HG03025 (cell line): ENCODE results near the gene CALN1.
"Not testable (repeated sequence)": the region's sequence is repeated elsewhere in the genome, so short reads cannot be mapped to it uniquely, and the experiment has no call there.

Source experiments
- ATAC-seq: cut with Tn5 transposase; IDR thresholded peaks from one replicate; pipeline ENCODE4 v1.9.1; 2021; ENCODE audit warnings: mild to moderate bottlenecking, moderate library complexity; ENCODE audit not compliant: unreplicated experiment, low FRiP score

CALN1 gene

DNA sequence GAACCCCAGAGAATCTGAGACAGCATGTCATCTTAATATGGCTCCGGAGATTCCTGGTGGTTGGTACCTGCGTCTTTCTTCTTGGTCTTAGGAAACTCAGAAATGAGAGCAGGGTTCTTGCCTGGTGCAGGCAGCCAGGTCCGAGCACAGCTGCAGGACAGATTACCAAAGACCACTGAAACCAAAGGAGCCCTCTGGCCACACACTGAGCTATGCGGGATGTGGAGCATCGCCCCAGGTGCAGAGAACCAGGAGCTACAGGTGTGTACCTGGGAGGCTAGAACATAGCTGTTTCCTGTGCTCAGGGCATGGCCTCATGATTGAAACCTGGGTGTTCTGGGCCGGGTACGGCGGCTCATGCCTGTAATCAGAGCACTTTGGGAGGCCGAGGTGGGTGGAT is 635.4 kb downstream of the CALN1 start:
- no peak for ATAC-seq

DNA sequence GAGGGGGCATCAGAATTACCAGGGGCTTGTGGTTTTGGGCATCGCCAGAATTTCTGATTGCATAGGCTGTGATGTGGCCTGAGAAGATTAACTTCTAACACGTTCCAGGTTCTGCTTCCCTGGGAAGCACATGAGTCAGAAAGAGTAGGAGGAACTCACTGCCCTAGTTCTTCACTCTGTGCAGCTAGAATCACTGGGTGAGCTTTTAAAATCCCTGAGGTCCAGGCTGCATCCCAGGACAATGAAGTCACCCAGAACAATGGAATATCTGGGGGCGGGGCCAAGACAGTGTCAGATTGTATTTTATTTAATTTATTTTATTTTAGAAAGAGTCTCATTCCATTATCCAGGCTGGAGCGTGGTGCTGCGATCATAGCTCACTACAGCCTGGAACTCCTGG is 636.5 kb downstream of the CALN1 start:
- ATAC-seq, result no peak

DNA sequence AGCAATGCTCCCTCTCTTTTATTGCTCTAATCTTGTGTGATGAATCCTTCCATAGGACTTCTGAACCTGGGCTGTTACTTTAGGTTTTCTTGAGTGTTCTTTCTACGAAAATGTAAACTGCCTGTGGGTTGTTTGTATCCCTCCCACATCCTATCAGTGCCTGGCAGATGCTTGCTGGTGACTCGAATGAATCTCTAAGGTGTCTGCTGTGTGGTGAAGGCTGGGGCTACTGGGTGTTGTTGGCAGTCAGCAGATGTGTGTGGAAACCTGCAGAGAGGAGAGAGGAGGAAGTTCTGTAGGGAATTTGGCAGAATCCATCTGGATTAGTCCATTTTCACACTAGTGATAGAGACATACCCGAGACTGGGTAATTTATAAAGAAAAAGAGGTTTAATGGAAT is 639.4 kb downstream of the CALN1 start:
- no peak for ATAC-seq

DNA sequence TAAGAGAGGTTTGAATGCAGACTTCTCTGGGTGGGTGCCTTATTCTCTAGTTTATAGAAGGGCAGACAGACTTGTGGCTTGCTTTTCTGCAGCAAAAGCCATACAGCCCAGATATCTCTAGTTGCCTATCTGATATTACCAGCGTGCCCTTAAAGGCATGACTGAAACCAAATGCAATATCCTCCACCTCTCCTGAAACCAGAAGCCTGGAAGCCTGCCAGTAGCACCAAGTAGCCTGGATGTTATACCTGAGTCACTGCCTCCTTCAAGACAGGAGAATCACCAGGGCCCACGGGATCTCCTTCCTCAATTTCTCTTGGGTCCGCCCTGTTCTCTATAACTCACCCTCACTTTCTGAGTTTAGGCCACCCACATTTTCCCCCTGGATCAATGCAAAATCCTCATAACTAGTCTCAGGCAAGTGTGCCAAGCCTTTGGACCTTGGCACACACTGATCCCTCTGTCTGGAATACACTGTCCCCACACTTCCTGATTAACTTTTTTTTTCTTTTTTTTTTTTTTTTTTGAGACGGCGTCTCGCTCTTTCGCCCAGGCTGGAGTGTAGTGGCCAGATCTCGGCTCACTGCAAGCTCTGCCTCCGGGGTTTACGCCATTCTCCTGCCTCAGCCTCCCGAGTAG is 641.8 kb downstream of the CALN1 start:
- no peak for ATAC-seq

DNA sequence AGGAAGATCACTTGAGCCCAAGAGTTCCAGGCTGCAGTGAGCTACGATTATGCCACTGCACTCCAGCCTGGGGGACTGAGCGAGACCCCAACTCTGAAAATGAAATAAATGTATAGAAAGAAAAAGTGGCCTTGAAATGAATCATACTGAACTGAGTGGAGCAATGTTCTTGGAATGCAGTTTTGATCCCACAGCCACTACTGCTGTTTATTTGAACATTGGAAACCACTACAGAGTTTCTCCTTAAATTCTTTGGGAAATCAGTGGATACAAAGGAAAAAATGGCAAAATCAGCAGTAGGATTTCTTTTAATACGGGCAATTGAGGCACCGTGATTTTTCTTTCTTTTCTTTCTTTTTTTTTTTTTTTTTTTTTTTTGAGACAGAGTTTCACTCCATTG is 642.8 kb downstream of the CALN1 start:
- ATAC-seq, result no peak

DNA sequence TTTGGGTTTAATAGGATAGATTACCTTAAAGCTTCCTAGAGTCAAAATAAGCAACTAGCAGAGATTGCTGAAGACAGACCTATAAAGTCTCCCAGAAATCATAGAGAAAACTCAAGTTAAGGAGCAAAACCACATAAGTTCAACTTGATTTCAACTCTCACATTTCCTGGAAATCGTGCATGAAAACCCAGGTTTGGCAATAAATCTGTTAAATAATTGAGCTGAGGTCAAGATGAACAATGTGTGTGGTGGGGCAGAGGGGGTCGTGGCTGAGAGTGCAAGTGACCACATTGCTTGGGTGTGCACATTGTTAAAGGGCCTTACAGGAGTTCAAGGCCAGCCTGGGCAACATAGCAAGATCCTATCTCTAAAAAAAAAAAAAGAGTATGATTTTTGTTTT is 643.7 kb downstream of the CALN1 start:
- ATAC-seq, result no peak

DNA sequence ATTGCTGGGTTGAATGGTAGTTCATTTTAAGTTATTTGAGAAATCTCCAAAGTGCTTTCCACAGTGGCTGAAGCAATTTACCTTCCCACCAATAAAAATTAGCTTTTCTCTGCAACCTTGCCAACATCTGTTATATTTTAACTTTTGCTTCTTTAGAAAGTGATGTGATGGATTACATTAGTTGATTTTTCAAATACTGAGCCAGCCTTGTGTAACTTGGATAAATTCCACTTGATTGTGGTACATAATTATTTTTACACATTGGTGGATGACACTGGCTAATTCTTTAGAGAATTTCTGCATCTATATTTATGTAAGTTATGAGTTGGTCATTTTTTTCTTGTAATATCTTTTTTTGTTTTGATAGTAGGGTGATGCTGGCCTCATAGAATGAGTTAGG is 646.1 kb downstream of the CALN1 start:
- no peak for ATAC-seq

DNA sequence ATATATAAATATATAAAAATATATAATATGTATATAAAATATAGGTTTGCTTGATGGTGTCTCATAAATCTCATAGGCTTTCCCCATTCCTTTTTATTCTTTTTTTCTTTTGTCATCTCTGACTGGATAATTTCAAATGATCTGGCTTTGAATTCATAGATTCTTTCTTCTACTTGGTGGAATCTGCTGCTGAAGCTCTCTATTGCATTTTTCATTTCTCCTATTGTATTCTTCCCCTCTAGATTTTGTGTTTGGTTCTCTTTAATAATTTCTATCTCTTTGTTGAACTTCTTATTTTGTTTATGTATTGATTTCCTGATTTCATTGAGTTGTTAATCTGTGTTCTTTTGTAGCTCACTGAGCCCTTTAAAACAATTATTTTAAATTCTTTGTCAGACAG is 650.8 kb downstream of the CALN1 start:
- ATAC-seq, result no peak

DNA sequence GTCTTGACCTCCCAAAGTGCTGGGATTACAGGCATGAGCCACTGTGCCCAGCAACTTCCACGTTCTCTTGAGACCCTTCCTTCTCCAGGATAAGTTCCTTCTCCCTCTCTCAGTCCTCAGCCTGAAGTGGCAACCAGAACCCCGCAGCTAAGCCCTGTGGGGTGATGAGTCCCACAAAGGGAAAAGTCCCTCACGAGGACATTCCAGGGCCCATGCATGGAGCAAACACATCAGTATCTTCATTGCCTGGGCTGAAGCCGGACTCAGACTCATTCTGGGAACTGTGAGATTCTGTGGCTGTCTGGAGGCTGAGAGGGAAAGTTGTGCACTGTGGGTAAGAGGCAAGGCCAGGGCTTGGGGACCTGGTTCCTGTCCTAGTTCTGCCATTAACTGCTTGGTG is 657.3 kb downstream of the CALN1 start:
- no peak for ATAC-seq

DNA sequence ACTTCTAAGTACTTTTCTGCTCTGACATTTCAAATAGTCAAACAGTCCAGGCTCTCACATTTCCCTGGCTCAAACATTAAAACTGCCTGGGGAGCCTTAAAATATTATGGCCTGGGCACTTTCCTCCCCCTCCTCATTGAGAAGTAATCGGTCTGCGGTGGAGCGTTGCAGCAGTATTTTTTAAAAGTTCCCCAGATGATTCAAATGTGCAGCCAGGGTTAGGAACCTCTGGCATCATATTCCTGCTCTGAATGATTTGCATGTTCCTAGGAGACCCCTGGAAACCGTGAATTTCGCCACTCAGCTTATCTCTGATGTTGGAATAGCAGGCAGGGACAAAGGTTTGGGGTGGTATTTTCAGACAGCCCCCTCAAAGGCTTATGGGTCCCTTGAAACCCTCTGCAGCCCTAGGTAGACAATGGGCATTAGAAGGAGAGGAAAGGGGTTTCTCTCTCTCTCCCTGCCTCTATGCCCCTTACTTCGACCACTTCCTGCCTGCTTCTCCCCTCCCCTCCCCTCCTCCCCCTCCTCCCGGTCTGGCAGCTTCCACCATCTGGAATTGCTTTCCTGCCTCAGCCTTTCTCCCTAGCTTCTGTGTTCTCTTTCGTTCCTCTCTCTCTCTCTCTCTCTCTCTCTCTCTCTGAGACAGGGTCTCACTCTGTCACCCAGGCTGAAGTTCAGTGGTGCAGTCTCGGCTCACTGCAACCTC is 658.0 kb downstream of the CALN1 start:
- no peak for ATAC-seq

DNA sequence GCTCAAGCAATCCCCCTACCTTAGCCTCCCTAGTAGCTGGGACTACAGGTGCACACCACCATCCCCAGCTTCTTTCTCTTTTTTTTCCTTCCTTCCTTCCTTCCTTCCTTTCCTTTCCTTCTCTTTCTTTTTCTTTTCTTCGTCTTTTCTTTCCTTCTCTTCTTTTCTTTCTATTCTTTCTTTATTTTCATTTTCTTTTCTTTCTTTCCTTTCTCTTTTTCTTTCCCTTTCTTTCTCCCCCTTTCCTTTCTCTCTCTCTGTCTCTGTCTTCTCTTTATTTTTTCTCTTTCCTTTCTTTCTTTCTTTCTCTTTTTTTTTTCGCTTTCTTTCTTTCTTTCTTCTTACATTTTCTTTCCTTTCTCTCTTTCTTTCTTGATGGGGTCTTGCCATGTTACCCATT is 658.9 kb downstream of the CALN1 start:
- ATAC-seq, result no peak

DNA sequence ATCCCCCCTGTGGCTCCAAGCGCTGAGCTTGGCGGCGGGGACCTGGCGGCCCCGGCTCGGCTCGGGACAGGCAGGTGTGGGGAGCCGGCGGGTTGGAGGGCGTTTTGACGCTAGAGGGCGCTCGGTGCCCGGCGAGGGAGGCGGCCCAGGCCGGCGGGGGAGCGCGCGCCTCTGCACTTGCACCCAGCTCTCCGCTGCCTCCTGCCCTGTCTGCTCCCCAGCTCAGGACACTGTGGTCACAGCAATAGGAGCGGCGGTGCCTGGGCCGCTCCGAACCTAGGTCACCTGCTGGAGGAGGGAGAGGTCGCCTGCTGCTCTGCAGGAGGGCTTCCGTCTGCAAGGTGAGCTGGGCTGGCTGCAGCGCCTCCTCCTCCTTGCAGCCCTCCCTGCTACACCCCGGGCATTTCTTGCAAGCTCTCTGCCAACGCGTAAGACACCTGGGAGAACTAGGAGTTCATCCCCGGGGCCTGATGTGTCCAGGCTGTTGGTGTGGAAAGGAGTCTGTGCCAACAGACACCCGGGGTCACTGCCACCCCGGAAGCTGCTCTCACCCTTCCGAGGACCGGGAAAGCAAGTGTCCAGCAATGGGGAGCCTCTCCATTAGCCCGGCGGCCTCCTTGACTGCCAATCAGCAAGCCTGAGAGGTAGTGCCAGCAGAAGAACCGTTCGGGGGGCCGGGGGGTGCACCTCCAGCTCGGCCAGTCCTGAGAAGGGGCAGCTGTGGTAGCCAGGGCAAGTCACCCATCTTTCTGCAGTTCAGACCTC is 659.8 kb downstream of the CALN1 start:
- no peak for ATAC-seq

DNA sequence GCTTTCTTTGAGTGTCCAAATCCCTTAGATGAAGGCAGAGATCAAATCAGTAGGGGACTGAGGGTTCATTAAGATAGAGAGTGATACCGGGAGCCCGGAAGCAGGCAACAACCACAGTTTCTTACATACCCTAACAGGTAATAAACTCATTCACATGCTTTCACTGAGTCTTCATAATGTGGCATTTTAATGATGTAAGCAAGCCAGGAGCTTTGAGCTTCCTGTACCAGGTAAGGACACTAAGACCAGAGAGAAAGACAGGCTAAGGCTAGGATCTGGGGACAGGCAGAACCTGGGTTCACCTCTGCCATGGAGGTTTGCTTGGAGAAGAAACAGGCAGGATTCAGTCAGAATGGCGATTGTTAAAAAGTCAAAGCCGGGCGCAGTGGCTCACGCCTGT is 661.8 kb downstream of the CALN1 start:
- no peak for ATAC-seq

DNA sequence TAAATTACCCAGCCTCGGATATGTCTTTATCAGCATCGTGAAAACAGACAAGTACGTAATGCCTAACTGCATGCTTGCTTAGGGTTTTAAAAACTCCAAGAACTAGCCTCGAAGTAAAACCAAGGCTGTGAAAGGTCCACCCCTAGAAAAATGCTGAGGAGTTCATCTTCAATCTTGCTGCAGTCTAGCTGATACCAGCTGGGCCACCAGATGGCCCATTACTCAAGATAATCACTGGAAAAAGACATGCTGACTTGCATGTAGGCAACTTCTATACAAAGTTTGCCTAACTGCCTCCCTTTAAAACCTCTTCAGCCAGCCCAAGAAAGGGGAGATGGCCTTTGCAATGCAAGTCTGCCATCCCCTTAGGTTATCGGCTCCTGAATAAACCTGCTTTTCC is 666.1 kb downstream of the CALN1 start:
- no peak for ATAC-seq

DNA sequence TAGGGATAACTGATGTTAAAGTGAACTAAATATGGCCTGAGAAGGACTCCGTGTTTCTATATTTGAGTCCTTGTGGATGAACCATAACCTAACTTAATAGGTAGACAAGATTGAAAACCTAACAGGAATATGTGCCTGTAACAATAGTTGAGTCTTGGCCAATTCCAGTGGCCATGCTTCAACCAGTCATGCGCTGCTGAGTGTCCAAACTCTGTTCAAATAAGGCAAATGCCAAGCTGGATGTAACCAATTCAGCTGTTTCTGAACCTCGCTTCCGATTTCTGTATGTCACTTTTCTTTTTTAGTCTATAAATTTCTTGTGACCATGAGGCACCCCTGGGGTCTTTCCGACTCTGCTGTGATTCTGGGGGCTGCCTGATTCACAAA is 672.0 kb downstream of the CALN1 start:
- ATAC-seq, result no peak

DNA sequence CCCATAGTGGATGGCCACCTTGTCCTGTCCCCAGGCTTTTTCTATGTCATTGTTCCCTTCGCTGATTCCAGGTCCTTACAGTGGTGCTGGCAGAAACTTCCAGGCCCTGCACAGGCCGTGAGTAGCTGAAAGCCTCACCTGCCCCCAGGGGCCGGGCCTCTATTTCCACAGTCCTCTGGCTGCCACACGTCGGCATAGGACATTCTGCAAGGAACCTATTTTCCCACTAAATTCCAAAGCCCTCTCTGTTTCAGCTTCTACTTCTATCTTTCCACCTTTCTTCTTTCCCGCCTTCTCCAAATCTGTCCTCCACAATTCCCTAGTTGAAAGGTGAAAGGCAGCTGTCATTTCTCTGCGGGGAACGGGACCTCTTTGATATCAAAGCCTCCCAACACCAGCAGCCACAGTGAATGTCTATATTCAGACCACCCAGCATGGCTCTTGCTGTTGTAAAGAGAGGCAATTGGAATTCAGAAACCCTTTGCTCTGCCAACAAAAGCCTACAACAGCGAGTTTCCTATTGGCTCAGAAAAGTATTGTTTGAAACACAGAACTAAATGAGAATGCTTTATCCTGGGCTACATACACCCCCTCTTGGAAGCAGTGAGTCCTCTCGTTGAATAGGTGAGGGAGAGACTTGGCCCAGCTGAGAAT is 672.5 kb downstream of the CALN1 start:
- no peak for ATAC-seq

DNA sequence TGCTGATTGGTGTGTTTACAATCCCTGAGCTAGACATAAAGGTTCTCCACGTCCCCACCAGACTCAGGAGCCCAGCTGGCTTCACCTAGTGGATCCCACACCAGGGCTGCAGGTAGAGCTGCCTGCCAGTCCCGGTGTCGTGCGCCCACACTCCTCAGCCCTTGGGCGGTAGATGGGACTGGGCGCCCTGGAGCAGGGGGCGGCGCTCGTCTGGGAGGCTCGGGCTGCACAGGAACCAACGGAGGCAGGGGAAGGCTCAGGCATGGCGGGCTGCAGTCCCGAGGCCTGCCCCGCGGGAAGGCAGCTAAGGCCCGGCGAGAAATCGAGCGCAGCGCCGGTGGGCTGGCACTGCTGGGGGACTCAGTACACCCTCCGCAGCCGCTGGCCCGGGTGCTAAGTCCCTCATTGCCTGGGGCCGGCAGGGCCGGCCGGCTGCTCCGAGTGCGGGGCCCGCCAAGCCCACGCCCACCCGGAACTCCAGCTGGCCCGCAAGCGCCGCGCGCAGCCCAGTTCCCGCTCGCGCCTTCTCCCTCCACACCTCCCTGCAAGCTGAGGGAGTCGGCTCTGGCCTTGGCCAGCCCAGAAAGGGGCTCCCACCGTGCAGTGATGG is 674.1 kb downstream of the CALN1 start:
- not testable (repeated sequence) for ATAC-seq

DNA sequence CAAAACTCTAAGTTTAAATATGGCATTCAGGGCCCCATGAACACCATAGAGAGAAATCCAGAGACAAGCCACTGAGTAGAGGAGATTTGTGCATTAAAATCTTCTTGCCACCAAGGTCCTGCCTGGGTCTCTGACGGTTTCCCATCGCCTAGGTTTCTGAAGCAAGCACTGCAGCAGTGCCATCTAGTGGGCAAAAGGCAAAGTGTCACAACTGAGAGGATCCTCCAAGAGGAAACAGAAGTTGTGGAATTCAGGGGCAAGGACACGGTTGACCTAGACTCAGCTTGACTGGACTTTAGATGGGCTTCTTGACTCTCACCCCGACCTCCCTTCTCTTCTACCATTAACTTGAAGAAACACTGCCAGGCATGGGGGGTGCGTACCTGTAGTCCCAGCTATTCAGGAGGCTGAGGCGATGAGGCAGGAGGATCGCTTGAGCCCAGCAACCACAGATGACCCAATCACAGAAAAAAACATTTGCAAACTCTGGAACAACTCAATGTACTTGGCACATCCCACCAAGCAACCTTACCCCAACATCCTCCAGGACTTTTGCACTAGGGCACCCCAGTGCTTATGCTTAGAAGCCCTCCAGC is 676.1 kb downstream of the CALN1 start:
- no peak for ATAC-seq

DNA sequence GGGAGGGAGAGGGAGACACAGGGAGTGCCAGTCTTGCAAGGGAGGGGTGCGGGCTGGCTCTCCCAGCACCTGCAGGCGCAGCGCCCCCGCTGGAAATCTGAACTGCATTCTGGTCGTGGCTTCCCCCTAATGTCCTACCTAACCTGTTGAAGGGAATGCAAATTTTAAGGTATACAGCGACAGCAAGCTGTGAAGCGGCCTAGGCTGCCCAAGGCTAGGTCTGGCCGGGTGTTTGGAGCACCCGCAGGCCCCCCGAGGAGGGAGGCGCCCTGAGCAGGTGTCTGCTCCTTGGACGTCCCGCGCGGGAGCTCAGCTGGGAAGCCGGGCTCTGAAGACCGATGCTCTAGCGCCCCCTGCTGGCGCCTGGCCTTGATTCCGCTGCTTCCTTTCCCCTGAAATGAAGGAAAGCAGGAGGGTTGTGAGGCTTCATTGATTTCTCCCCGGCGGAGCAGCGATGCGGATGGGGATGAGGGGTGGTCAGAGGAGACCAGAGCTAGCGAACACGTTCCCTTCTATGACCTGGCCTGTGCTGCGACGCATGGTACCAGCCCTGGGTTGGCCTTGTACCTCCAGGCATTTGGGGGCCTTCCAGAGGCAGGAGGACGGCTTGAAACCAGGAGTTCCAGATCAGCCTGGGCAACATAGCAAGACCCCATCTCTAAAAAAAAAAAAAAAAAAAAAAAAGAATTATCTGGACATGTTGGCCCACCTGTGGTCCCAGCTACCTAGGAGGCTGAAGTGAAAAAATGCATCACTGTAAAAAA is 678.8 kb downstream of the CALN1 start:
- ATAC-seq, result no peak

DNA sequence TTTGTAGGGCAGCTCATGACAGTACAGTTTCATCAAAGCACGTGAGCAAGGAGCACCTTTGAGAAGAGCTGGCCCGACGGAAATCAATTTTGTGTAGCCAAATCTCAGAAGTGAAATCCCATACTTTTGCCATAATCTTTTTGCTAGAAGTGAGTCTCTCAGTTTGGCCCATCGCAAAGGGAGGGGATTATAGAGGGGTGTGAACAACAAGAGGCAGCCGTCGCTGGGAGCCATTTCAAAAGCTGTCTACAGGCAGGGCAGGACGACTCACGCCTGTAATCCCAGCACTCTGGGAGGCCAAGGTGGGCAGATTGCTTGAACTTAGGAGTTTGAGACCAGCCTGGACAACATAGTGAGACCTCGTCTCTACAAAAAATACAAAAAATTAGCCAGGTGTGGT is 680.4 kb downstream of the CALN1 start:
- no peak for ATAC-seq
